Right atrium auricular region (tissue), 2 donors: ENCODE measurements around the gene LY9. TPM values are rescaled to one million over a fixed set of nuclear protein-coding genes. Genes with fewer than 3 reads are reported as not detected.

Experiments
- DNase-seq: peaks from one replicate; pipeline ENCODE4 v3.0.0-alpha.2; 2019; ENCODE audit warnings: low spot score
- H3K27ac ChIP-seq, 2 donors: fragments of 200-600 bp; sonication (generic); 1 replicate in 1 of 2; 2 replicates in 1 of 2; pipeline ENCODE4 v1.5.1; 2016 to 2019
- H3K27me3 ChIP-seq, 2 donors: fragments of 200-600 bp; sonication (generic); one replicate each; pipeline versions ENCODE4 v1.5.1 to v1.6.0; 2017 to 2019
- H3K36me3 ChIP-seq: fragments of 200-600 bp; sonication (generic); one replicate; pipeline ENCODE4 v1.5.1; 2016
- H3K4me1 ChIP-seq, 2 donors: fragments of 200-600 bp; sonication (generic); one replicate each; pipeline versions ENCODE4 v1.5.1 to v1.6.0; 2017 to 2019
- H3K4me3 ChIP-seq, 2 donors: fragments of 200-600 bp; sonication (generic); 1 replicate in 1 of 2; 2 replicates in 1 of 2; pipeline ENCODE4 v1.5.1; 2017 to 2019; ENCODE audit warnings: mild to moderate bottlenecking in 1 of 2, moderate library complexity in 1 of 2
- H3K9me3 ChIP-seq, 2 donors: fragments of 200-600 bp; sonication (generic); one replicate each; pipeline ENCODE4 v1.5.1; 2019
- CTCF ChIP-seq, 2 donors: fragments of 200-600 bp; sonication (generic); IDR thresholded peaks; one replicate each; pipeline ENCODE4 v1.5.1; 2019; ENCODE audit warnings: antibody characterized with exemption in 2 of 2
- total RNA-seq, 2 donors: library from RNA; depleted of rRNA; stranded (reverse); fragments of >200 nt; gene quantifications; one replicate each; pipeline ENCODE4 v1.1.0, GENCODE V29; 2016

LY9 gene
- total RNA-seq, 2 donors from 2014 or later = 0.19 to 0.20 TPM

GRCh38 chr1:160806109-160806665 is 10.2 kb downstream of the LY9 start:
- Histone ChIP-seq H3K27ac (no peak overlapping the region), H3K4me1 (no peaks in the 10 kb centered on the region), H3K36me3 (no peaks in the 10 kb centered on the region), H3K4me3 (no peak overlapping the region), H3K27me3 (no peaks in the 10 kb centered on the region), H3K9me3 (peaks cover 0 to 22% of the 10 kb centered on the region in 2 donors)
- no peak for DNase-seq
- no peak for TF ChIP-seq CTCF (IDR thresholded peaks at IDR 0.05)

DNA sequence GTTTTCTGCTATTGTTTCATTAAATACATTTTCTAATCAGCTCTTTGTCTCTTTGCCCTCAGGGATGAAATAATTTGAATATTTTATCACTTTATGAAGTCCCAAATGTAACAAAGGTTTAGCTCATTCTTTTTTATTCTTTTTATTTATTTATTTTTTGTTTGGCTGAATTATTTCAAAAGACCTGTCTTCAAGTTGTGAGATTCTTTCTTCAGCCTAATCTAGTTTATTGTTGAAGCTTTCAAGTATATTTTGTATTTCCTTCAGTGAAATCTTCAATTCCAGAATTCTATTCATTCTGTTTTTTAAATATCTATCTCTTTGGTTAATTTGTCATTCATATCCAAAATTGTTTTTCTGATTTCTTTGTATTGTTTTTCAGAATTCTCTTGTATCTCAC is 10.8 kb downstream of the LY9 start:
- Histone ChIP-seq H3K9me3 (peaks cover 0 to 22% of the 10 kb centered on the region in 2 donors), H3K27me3 (no peaks in the 10 kb centered on the region), H3K4me1 (no peaks in the 10 kb centered on the region), H3K27ac (no peak overlapping the region), H3K36me3 (no peaks in the 10 kb centered on the region), H3K4me3 (no peak overlapping the region)
- no peak for DNase-seq
- TF ChIP-seq CTCF (IDR thresholded peaks at IDR 0.05) = no peak

DNA sequence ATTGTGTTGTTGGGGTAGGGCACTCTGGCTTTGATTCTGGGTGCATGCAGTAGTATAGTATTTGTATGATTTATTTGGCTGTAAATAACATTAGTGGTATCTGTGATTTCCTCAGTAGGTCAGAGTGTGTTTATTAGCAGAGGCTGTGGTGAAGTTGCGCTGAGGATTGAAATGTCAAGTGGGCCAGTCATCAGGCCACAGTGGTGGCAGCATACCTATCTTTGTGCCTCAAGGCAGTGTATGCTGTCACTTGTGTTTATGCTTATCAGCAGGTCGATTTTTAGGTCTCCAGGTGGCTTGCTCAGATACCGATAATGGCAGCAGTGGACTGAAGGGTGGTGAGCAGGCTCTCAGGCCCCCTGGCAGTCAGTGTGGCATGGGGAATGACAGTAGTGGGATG is 11.3 kb downstream of the LY9 start:
- no peak overlapping the region for H3K4me3 ChIP-seq
- no peaks in the 10 kb centered on the region for H3K27me3 ChIP-seq
- H3K27ac ChIP-seq = no peak overlapping the region
- H3K9me3 ChIP-seq = peaks cover 0 to 22% of the 10 kb centered on the region in 2 donors
- no peaks in the 10 kb centered on the region for H3K36me3 ChIP-seq
- TF ChIP-seq CTCF (IDR thresholded peaks at IDR 0.05) = no peak
- no peak for DNase-seq
- no peaks in the 10 kb centered on the region for H3K4me1 ChIP-seq

DNA sequence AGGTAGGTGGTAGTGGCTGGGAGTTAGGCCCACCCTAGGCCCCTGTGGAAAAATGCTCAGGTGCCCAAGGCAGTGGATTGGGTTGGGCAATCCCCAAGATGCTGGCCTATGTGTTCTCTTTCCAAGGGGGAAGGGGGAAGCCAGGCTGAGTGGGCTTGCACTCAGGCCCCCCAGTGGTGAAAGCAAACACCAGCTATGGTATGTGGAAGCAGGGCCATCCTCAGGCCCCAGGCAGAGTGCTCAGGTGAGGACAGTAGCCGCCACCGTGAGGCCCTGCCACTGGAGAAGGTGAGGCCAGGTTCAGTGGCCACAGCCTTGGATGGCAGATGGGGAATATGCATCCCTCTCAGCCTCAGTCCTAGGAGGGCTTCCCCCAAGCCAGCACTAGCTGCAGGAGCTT is 11.8 kb downstream of the LY9 start:
- no peak for DNase-seq
- Histone ChIP-seq H3K36me3 (no peaks in the 10 kb centered on the region), H3K27me3 (no peaks in the 10 kb centered on the region), H3K4me3 (no peak overlapping the region), H3K4me1 (no peaks in the 10 kb centered on the region), H3K9me3 (peaks cover 0 to 22% of the 10 kb centered on the region in 2 donors), H3K27ac (no peak overlapping the region)
- TF ChIP-seq CTCF (IDR thresholded peaks at IDR 0.05) = no peak

- Histone ChIP-seq H3K4me1 (no peaks in the 10 kb centered on the region), H3K4me3 (no peak overlapping the region), H3K27ac (no peak overlapping the region), H3K36me3 (no peaks in the 10 kb centered on the region), H3K9me3 (peaks cover 0 to 22% of the 10 kb centered on the region in 2 donors), H3K27me3 (no peaks in the 10 kb centered on the region)
- no peak for TF ChIP-seq CTCF (IDR thresholded peaks at IDR 0.05)
- no peak for DNase-seq
These were observed 12.3 kb downstream of the LY9 start for GRCh38 chr1:160808289-160808688.

GRCh38 chr1:160810486-160810885 is 14.5 kb downstream of the LY9 start:
- Histone ChIP-seq H3K4me3 (no peak overlapping the region), H3K27ac (no peak overlapping the region), H3K4me1 (no peaks in the 10 kb centered on the region), H3K9me3 (peaks cover 0 to 22% of the 10 kb centered on the region in 2 donors), H3K36me3 (no peaks in the 10 kb centered on the region), H3K27me3 (no peaks in the 10 kb centered on the region)
- TF ChIP-seq CTCF (IDR thresholded peaks at IDR 0.05) = no peak
- DNase-seq = no peak
